CD14-positive monocyte (primary cell): Measurements from ENCODE around the gene IL1RAPL1. TPM values are rescaled to one million over a fixed set of nuclear protein-coding genes. Genes with fewer than 3 reads are reported as not detected.

ENCODE experiments used
- DNase-seq, 3 donors: peaks; one replicate each; pipeline ENCODE4 v3.0.0-alpha.2; 2011 to 2022
- H2AFZ ChIP-seq: 2 replicates; pipeline ENCODE4 v1.6.0; 2012; ENCODE audit warnings: mild to moderate bottlenecking, low read depth, low read length, inconsistent platforms; ENCODE audit not compliant: insufficient read depth, poor library complexity, severe bottlenecking
- H3K27ac ChIP-seq, 2 donors: 1 replicate in 1 of 2; 2 replicates in 1 of 2; pipeline ENCODE4 v1.5.1; 2012 to 2013; ENCODE audit warnings: low read length in 2 of 2, control low read depth in 1 of 2, inconsistent platforms in 1 of 2, low read depth in 1 of 2, mild to moderate bottlenecking in 1 of 2
- H3K27me3 ChIP-seq, 2 donors: one replicate each; pipeline versions ENCODE4 v1.6.0 to v1.6.1; 2011 to 2013; ENCODE audit warnings: low read length in 2 of 2; ENCODE audit not compliant: control insufficient read depth in 2 of 2, insufficient read depth in 2 of 2
- H3K36me3 ChIP-seq, 2 donors: replicated peaks in 1 of 2; 1 replicate in 1 of 2; 2 replicates in 1 of 2; pipeline versions ENCODE4 v1.5.1 to v1.6.1; 2012 to 2013; ENCODE audit warnings: low read length in 2 of 2, control low read depth in 1 of 2, inconsistent platforms in 1 of 2, mild to moderate bottlenecking in 1 of 2; ENCODE audit not compliant: insufficient read depth in 2 of 2, control insufficient read depth in 1 of 2
- H3K4me1 ChIP-seq, 2 donors: 1 replicate in 1 of 2; 2 replicates in 1 of 2; pipeline versions ENCODE4 v1.5.1 to v1.6.1; 2012 to 2013; ENCODE audit warnings: low read length in 2 of 2, control low read depth in 1 of 2, inconsistent platforms in 1 of 2, mild to moderate bottlenecking in 1 of 2, moderate library complexity in 1 of 2; ENCODE audit not compliant: insufficient read depth in 2 of 2, control insufficient read depth in 1 of 2
- H3K4me2 ChIP-seq: replicated peaks from 2 replicates; pipeline ENCODE3; 2012; ENCODE audit warnings: low read length, moderate library complexity, mild to moderate bottlenecking; ENCODE audit not compliant: poor library complexity, severe bottlenecking; ENCODE audit errors: extremely low read depth
- H3K4me3 ChIP-seq, 3 experiments: fragments of 200-600 bp in 1 of 3; sonication (generic) in 1 of 3; replicated peaks in 1 of 3; 1 replicate in 2 of 3; 2 replicates in 1 of 3; pipeline ENCODE4 v1.5.1; 2011 to 2013; ENCODE audit warnings: low read length in 3 of 3, mild to moderate bottlenecking in 3 of 3, control low read depth in 2 of 3, low read depth in 2 of 3, inconsistent platforms in 1 of 3, moderate library complexity in 1 of 3
- H3K79me2 ChIP-seq: 2 replicates; pipeline ENCODE4 v1.6.0; 2012; ENCODE audit warnings: mild to moderate bottlenecking, control low read depth, inconsistent platforms, low read length, moderate library complexity; ENCODE audit not compliant: insufficient read depth
- H3K9ac ChIP-seq: 2 replicates; pipeline ENCODE4 v1.6.0; 2017; ENCODE audit warnings: low read length, mild to moderate bottlenecking; ENCODE audit not compliant: insufficient read depth, poor library complexity, severe bottlenecking
- H3K9me3 ChIP-seq, 2 donors: replicated peaks in 1 of 2; 1 replicate in 1 of 2; 2 replicates in 1 of 2; pipeline versions ENCODE4 v1.5.1 to v1.6.1; 2012 to 2013; ENCODE audit warnings: low read length in 2 of 2, control low read depth in 1 of 2; ENCODE audit not compliant: control insufficient read depth in 1 of 2, insufficient read depth in 1 of 2
- H4K20me1 ChIP-seq: 2 replicates; pipeline ENCODE4 v1.6.0; 2012; ENCODE audit warnings: mild to moderate bottlenecking, low read length, control low read depth, moderate library complexity; ENCODE audit not compliant: insufficient read depth
- H3K27ac Mint-ChIP-seq, 7 donors: one replicate each; pipeline ENCODE4 v1.8.0; 2020; ENCODE audit warnings: mild to moderate bottlenecking in 7 of 7, mixed read lengths in 7 of 7, moderate library complexity in 6 of 7, inconsistent platforms in 2 of 7
- H3K27me3 Mint-ChIP-seq, 3 donors: one replicate each; pipeline ENCODE4 v1.8.0; 2021 to 2022; ENCODE audit warnings: low read depth in 3 of 3, mild to moderate bottlenecking in 3 of 3, mixed read lengths in 3 of 3, moderate library complexity in 3 of 3, inconsistent platforms in 1 of 3
- H3K36me3 Mint-ChIP-seq, 2 donors: one replicate each; pipeline ENCODE4 v1.8.0; 2020; ENCODE audit warnings: mixed read lengths in 2 of 2, inconsistent platforms in 1 of 2, mild to moderate bottlenecking in 1 of 2
- H3K4me1 Mint-ChIP-seq: one replicate; pipeline ENCODE4 v1.8.0; 2020; ENCODE audit warnings: mild to moderate bottlenecking, mixed read lengths
- H3K4me3 Mint-ChIP-seq, 2 donors: one replicate each; pipeline ENCODE4 v1.8.0; 2020; ENCODE audit warnings: mild to moderate bottlenecking in 2 of 2, mixed read lengths in 2 of 2, moderate library complexity in 1 of 2
- H3K9me3 Mint-ChIP-seq, 7 donors: one replicate each; pipeline ENCODE4 v1.8.0; 2020 to 2022; ENCODE audit warnings: mixed read lengths in 7 of 7, mild to moderate bottlenecking in 6 of 7, moderate library complexity in 6 of 7, inconsistent platforms in 2 of 7
- CTCF ChIP-seq: fragments of 200-600 bp; IDR thresholded peaks from one replicate; pipeline ENCODE4 v1.8.0; 2022; ENCODE audit warnings: antibody characterized with exemption, mild to moderate bottlenecking
- WGBS: methylation state at CpG from one replicate; pipeline ENCODE4 v1.1.5; 2013; ENCODE audit warnings: missing lambda C conversion rate; ENCODE audit not compliant: insufficient coverage; 5-methylcytosine and 5-hydroxymethylcytosine counted together
- intact Hi-C, 2 donors: fragments of 100-400 bp; cut with micrococcal nuclease; formaldehyde crosslinking; loops; one replicate each; pipeline versions ENCODE4 v1.15.0 to v1.15.1; 2023
- polyA plus RNA-seq, 3 donors: library from polyadenylated mRNA; depleted of rRNA in 1 of 3; unstranded in 2 of 3; stranded (reverse) in 1 of 3; fragments of 300-500 nt in 2 of 3; fragments of >200 nt in 1 of 3; fragmentation: Illumina TruSeq in 2 of 3; gene quantifications; 1 replicate in 2 of 3; 2 replicates in 1 of 3; pipeline ENCODE4 v1.2.3, GENCODE V29; 2012 to 2021

IL1RAPL1 gene
- polyA plus RNA-seq, 3 donors, result not detected

- no peaks in the 10 kb centered on the region for H3K79me2 ChIP-seq
- no peak overlapping the region for H3K27ac Mint-ChIP-seq
- no peaks in the 10 kb centered on the region for H3K9me3 ChIP-seq
- no peak overlapping the region for H3K9ac ChIP-seq
- H3K27me3 Mint-ChIP-seq, result no peaks in the 10 kb centered on the region
- no peaks in the 10 kb centered on the region for H3K36me3 ChIP-seq
- no peak overlapping the region for H3K4me2 ChIP-seq
- no peaks in the 10 kb centered on the region for H3K36me3 Mint-ChIP-seq
- no peak overlapping the region for H3K4me3 ChIP-seq
- no peak overlapping the region for H3K27ac ChIP-seq
- DNase-seq, result no peak
- no peaks in the 10 kb centered on the region for H3K27me3 ChIP-seq
- peaks cover 0 to 3% (median 0%) of the 10 kb centered on the region in 7 donors for H3K9me3 Mint-ChIP-seq
- intact Hi-C loops, result no loop called here
- no peak for TF ChIP-seq CTCF
- no peaks in the 10 kb centered on the region for H3K4me1 Mint-ChIP-seq
- H2AFZ ChIP-seq, result no peak overlapping the region
- H3K4me3 Mint-ChIP-seq, result no peak overlapping the region
- H3K4me1 ChIP-seq, result no peaks in the 10 kb centered on the region
- H4K20me1 ChIP-seq, result no peaks in the 10 kb centered on the region
- 100% methylated on average over 1 of the region's 4 CpGs for WGBS
These were observed 556.5 kb downstream of the IL1RAPL1 start for GRCh38 chrX:29143756-29144155.

- H3K9me3 ChIP-seq, result no peaks in the 10 kb centered on the region
- no peaks in the 10 kb centered on the region for H4K20me1 ChIP-seq
- no peak overlapping the region for H3K4me2 ChIP-seq
- Mint-ChIP-seq H3K27ac (no peak overlapping the region), H3K27me3 (no peaks in the 10 kb centered on the region), H3K4me3 (no peak overlapping the region), H3K36me3 (no peaks in the 10 kb centered on the region), H3K9me3 (peaks cover 0 to 3% (median 0%) of the 10 kb centered on the region in 7 donors), H3K4me1 (no peaks in the 10 kb centered on the region)
- H2AFZ ChIP-seq, result no peak overlapping the region
- no peak overlapping the region for H3K27ac ChIP-seq
- H3K9ac ChIP-seq, result no peak overlapping the region
- no peaks in the 10 kb centered on the region for H3K4me1 ChIP-seq
- H3K4me3 ChIP-seq, result no peak overlapping the region
- no peaks in the 10 kb centered on the region for H3K79me2 ChIP-seq
- no peaks in the 10 kb centered on the region for H3K36me3 ChIP-seq
- intact Hi-C loops, result no loop called here
- 72% methylated on average over 2 of the region's 4 CpGs for WGBS
- no peaks in the 10 kb centered on the region for H3K27me3 ChIP-seq
- no peak for DNase-seq
- TF ChIP-seq CTCF, result no peak
These were observed 558.1 kb downstream of the IL1RAPL1 start for GRCh38 chrX:29145316-29145715.
